Skin of body (tissue), 2 donors: Measurements from ENCODE around the gene KATNB1. TPM values are rescaled to one million over a fixed set of nuclear protein-coding genes. Genes with fewer than 3 reads are reported as not detected.
A peak's percentile ranks its signal among the peaks of the same experiment; 100 is the strongest.
"Not testable (repeated sequence)": the region's sequence is repeated elsewhere in the genome, so short reads cannot be mapped to it uniquely, and the experiment has no call there.

ENCODE experiments used
- DNase-seq: peaks from one replicate; lab custom pipeline; 2025; lab: John Stamatoyannopoulos, UW
- total RNA-seq: library from RNA; depleted of rRNA; stranded (reverse); fragments of >200 nt; gene quantifications from one replicate; pipeline ENCODE4 v1.2.3, GENCODE V29; 2014

The KATNB1 gene
- total RNA-seq, 1 donor from 2014 or later = 13.8 TPM

DNA sequence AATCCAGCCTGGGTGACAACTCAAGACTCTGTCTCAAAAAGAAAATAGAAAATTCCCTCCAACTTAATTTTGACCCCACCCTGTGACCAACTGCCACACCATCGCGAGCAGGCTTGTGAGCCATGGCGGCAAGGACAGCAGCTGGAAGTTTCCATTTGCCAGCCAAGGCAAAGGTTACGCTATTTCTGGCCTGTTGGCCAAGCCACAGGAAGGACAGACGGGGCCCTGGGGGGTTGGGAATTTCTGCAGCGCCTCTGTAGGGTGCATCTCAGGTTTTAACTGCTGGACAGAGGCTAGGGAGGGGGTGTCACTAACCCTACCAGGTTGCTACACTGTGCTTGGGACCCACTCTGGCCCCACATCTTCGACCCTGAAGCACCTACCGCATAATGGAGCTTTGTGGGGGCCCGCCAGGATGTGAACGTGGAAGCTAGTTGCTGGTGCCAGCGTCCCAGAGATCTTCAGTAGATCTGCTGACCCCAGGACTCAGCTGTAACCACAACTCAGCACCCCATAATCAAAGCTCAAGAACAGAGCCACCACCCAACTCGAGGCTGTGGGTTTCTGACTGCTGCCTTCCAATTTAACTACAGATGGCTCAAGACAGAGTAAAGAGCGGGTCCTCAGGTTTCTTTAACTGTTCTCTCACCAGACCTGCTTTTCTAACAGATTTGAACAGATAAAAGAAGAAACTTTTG is 55.8 kb downstream of the KATNB1 start:
- DNase-seq = no peak

DNA sequence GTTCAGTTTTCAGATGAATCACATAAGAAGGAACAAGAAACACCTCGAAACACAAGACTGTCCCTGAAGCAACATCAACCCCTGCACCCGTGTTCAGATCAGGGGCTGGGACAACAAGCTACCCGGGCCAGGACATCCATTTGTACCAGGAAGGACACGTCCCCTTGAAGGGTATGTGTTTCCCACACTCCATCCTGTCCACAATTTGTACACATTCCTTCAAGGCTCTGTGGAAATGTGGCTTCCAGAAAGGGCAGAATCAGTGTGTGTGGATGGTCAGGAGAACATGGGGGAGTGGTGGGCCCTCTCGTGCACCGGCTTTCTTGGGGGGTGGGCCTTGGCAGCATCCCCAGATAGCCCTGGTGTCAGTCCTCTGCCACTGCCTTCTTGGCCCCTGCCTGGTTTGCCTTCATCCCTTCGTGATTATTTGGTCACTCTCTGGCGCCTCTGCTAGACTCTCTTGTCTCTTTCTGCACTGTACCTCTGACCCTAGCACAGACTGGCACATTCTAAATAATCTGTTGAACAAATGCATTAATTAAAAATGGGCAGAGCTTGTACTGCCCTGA is 56.4 kb downstream of the KATNB1 start:
- DNase-seq = no peak

DNA sequence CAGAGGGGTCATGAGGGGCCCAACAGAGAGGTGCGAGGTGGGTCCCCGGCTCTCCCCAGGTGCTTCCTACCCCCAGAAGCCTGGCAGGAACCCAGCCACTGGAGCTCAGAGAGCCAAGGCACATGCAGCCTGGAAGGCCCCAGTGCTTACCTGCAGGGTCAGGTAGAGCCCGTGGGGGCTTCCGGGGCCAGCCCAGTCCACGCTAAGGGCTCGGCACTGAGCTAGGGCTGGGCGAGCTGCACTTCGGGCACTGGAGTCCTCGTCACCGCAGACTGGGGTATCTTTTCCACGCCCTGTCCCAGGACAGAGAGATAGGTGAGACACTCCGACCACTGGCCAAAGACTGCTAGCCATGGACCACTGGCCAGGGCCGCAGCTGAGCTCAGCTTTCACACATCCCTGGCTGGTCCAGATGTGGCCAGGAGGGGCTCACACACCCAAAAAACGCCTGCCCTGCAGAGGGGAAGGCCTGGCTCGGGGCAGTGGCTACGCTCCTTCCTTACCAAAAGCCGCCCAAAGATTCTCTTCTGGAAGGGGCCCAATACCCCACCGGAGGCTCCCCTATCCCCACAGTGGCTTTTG is 59.4 kb downstream of the KATNB1 start:
- no peak for DNase-seq

- DNase-seq = no peak
Measured at GRCh38 chr16:57795431-57795878, 59.9 kb downstream of the KATNB1 start.

DNA sequence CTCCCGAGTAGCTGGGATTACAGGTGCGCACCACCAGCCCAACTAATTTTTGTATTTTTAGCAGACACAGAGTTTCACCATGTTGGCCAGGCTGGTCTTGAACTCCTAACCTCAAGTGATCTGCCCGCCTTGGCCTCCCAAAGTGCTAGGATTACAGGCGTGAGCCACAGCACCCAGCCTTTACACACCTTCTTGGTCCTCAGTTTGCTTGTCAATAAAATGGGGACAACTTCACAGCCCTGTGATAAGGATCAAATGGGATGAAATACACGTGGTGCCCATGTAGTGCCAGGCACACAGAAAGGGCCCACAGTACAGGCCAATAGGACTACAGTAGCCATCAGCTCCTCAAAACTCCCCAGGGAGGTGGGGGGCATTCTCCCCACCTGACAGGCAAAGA is 60.4 kb downstream of the KATNB1 start:
- DNase-seq = not testable (repeated sequence)

- no peak for DNase-seq
Measured at GRCh38 chr16:57797216-57797525, 61.6 kb downstream of the KATNB1 start.

- no peak for DNase-seq
Measured at GRCh38 chr16:57797526-57798266, 62.1 kb downstream of the KATNB1 start.

DNA sequence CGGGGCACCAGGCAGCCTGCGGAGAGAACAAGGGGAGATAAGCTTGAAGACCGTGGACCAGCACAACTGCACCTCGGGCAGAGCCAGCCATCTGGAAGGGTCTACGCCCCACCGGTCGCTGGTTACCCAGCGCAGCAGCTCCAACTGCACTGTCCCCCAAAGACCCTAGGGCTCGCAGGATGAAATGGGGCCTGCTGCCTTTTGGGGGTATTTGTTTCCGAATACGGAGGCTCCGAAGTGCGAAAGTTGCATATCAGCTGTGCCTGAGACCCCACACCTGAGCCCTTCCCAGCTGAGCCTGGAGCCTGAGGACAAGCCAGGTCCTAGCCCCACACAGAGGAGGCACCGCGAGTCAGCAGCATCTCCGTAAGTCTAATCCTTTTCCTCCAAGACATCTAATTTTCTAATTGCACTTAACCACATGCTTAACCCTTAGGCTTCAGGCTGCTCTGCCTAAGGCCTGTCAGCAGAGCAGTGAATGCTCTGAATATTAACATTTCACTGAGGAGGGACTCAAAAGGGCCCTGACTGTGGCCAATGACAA is 62.8 kb downstream of the KATNB1 start:
- DNase-seq = no peak

- no peak for DNase-seq
Measured at GRCh38 chr16:57798953-57799599, 63.5 kb downstream of the KATNB1 start.

DNA sequence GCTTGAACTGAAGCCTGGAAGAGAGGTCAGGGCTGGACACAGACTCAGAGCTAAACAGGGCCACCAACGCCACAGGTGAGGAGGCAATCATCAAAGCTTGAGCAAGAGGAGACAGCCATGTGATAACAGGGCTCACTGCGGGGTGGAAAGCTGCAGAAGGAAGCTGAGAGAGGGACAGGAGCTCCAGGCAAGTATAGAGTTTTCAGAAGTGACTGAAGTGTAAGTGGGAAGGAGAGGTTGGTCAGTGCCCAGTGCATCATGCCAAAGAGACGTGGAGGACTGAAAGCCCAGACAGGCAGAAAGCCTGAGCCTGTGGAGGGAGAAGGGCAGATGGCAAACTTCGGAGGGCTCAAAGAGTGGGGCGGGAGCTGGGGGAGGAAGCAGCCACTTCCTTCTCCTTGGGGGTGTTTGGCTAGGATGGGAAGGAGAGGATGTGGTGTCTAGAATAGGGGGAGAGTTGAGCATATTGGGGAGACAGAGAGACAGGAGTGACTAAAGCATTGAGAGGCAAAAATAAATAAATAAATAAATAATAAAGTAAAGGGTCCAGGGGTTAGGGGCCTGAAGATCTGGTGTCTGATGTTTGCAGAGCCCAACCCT is 64.1 kb downstream of the KATNB1 start:
- no peak for DNase-seq

- DNase-seq = no peak
Measured at GRCh38 chr16:57800200-57801097, 64.9 kb downstream of the KATNB1 start.

GRCh38 chr16:57801098-57801808 is 65.7 kb downstream of the KATNB1 start:
- no peak for DNase-seq

DNA sequence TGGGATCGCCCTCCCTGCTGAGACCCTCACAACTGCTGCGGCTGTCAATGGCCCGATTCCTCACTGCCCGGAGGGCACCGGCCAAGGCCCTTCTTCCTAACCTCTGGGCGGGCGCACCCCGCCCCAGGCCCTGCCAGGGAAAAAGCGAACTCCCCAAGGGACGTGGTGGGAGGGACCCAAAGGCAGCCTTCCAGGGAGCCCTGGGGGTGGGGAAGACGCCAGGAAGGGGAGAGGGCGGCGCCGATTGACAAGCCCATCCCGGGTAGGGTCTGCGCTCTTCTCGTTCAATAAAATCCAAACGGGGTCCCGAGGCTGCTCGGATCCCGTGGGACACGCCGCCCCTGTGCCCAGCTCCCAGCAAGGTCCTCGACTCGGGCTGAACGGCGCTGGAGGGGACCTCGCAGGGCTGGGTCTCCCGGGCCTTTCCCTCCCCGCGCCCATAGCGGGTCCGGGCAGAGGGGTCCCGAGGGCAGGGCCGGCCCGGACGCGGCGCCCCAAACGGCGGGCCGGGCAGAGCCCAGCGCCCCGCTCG is 66.3 kb downstream of the KATNB1 start:
- no peak for DNase-seq

DNA sequence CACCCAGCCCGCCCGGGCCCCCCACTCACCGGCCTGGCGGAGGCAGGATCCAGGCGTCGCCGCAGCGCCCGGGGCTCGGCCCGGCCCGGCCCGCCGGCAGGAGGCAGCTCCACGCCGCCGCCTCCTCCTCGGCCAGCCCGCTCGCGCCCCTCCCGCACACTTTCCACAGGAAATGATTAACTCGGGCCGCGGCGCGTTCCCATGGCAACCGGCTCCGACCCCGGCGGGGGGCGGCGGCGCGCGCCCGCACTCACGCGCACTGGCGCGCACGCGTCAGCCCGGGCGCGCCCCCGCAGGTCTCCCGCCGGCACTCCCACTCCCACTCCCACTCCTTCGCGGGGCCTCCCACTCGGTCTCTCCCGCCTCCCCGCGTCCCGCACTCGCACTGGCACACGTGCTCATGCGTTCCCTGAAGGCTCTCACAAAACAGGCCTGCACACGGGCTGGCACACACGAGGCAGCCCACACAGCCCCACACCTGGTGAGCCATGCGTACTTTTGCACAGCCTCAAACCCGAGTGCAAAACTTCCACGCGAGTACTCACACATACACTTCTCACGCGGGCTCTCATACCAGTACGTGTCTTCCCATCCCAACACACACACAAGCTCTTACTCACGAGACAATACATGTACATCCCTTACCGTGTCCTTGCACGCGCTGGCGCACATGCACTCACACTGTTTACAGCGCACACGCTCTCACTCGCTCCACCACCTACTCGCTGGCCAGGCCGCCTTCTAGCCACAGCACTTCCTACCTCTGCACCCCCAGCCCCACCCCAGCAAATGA is 67.0 kb downstream of the KATNB1 start, which contains the start of gene KIFC3:
Gene KIFC3, minus strand, starts transcription at position 151 of the 793 bp plus-strand sequence. CDS start 4,248 bp downstream, outside the sequence.
- peak; percentile 48 for DNase-seq

- DNase-seq = no peak
Measured at GRCh38 chr16:57803134-57803990, 67.8 kb downstream of the KATNB1 start.

GRCh38 chr16:57804111-57804837 is 68.7 kb downstream of the KATNB1 start:
- DNase-seq = no peak

- no peak for DNase-seq
Measured at GRCh38 chr16:57805176-57805575, 69.6 kb downstream of the KATNB1 start.
